Astrocyte of the cerebellum (primary cell): ENCODE data around the gene ISCA2.

Experiments
- DNase-seq: peaks from one replicate; pipeline ENCODE4 v3.0.0-alpha.2; 2011; ENCODE audit warnings: low read depth
- H3K4me3 ChIP-seq: 2 replicates; pipeline ENCODE4 v1.5.1; 2011; ENCODE audit warnings: mild to moderate bottlenecking, low read depth, low read length, moderate library complexity
- in situ Hi-C: cut with HindIII; loops from 2 replicates; pipeline ENCODE4 v1.10.0; 2017; ENCODE audit warnings: low sequenced_read_pairs
- TF ChIP-seq, protein P1 (sequence below): IDR thresholded peaks from 2 replicates; pipeline ENCODE4 v1.5.1; 2012; ENCODE audit warnings: low read length, low read depth, moderate library complexity, mild to moderate bottlenecking; ENCODE audit errors: missing control alignments

Gene ISCA2

DNA sequence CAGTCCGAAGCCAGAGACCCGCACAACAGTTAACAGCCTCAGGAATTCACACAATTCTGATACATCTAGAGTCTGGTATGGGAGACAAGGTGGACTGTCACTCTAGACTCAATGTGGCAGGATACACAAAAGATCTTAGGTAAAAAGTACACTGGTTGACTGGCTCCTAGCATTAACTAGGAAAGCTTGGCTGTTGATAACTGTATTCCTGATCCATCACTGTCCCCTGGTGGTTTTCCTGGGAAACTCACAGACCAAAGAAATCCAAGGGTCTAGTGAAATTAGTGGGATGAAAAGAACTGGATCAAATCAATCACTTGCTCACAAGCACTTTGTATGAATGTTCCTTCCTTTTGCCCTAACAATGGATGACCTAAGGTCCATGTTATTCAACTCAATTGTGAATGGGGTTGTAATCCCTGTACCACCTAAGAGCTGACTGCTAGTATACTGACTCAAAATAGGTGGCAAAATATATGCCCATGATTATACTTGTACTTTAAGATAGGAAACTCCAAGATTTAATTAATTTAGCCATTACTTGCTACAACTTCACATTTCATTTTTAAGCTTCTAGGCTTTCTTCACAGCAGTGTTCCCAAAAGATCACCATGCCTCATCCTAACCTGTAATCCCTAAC is 14.4 kb upstream of the ISCA2 start:
- DNase-seq = no peak
- TF ChIP-seq, protein P1, sequence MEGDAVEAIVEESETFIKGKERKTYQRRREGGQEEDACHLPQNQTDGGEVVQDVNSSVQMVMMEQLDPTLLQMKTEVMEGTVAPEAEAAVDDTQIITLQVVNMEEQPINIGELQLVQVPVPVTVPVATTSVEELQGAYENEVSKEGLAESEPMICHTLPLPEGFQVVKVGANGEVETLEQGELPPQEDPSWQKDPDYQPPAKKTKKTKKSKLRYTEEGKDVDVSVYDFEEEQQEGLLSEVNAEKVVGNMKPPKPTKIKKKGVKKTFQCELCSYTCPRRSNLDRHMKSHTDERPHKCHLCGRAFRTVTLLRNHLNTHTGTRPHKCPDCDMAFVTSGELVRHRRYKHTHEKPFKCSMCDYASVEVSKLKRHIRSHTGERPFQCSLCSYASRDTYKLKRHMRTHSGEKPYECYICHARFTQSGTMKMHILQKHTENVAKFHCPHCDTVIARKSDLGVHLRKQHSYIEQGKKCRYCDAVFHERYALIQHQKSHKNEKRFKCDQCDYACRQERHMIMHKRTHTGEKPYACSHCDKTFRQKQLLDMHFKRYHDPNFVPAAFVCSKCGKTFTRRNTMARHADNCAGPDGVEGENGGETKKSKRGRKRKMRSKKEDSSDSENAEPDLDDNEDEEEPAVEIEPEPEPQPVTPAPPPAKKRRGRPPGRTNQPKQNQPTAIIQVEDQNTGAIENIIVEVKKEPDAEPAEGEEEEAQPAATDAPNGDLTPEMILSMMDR = peak; percentile 82
- no peak overlapping the region for H3K4me3 ChIP-seq
- in situ Hi-C loops = no loop called here

DNA sequence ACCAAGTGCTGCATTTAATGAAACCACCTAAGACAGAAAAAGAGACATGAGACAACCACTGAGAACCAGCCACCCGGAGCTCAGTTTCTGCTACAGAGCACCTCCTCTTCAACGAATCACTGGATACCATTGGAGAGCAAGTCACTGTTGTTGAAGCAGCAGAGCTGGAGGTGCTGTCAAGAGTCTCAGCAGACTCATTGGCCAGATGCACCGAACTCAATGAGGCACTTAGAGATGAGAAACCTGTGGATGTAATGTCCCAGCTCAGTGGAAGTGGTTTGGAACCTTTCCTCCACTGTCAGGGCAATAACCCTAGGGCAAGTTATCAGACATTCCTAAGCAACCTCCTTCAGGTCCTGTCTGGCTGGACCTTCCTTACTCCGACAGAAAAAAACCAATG is 13.5 kb upstream of the ISCA2 start:
- no peak for DNase-seq
- TF ChIP-seq, protein P1 = no peak
- in situ Hi-C loops = no loop called here
- no peak overlapping the region for H3K4me3 ChIP-seq

DNA sequence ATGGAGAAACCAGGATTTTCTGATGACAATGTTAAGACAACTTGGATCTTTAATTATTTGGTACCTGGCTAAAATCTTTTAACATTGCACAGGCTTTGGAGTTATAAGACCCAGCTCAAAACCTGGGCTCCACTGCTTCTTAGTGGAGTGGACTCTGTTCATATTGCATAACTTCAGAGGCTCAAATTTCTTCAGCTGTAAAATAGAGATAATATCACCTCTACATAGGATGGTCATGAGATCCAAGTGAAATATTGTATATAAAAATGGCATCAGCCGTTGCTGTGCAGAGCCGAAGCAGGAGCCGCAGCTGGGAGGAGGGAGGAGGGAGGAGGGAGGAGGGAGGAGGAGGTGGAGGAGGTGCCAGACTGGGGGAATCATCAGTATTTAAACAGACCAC is 11.0 kb upstream of the ISCA2 start:
- DNase-seq = no peak
- in situ Hi-C loops = no loop called here
- H3K4me3 ChIP-seq = no peak overlapping the region
- TF ChIP-seq, protein P1 = no peak

DNA sequence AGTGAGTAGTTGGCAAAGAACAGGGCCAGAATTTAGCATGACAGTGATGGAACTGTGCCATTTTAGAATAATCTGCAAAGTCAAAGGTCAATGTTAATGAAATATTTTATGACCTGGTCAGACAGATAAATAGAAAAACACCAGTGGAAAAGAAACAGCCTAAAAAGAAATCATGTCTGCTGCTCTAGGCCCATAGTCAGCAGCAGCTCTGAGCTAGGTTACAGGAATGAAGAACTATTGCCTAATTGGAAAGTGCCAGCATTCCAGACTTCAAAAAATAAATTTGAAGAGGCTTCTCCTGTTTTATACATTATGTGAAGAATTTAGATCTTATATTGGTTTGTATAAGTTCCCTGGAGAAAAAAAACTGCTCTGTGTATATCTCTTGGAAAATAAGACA is 10.2 kb upstream of the ISCA2 start:
- no peak overlapping the region for H3K4me3 ChIP-seq
- TF ChIP-seq, protein P1 = no peak
- in situ Hi-C loops = no loop called here
- DNase-seq = no peak

DNA sequence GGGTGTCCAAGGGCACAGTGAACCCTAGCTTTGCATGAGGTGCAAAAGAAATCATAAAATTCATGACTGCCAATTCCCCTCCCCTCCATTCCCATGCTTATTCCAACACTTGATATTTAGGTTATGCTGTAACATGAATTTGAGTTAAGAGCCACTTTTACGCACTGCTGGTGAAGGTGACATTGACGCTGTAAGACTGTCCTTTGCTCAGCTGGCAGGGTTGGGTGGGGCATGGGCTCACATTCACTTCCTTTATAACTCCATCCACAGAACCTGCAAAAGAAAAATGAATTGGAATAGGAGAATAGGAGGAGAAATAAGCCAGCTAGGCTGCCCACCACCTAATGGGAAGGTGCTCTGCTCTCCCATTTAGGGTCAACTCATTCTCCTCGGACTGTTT is 7.4 kb upstream of the ISCA2 start:
- TF ChIP-seq, protein P1 = no peak
- no peak overlapping the region for H3K4me3 ChIP-seq
- in situ Hi-C loops = loop anchor here (5.0 kb wide), 1 partner anchor 89 kb away; no protein-coding TSS in a partner anchor
- DNase-seq = no peak

DNA sequence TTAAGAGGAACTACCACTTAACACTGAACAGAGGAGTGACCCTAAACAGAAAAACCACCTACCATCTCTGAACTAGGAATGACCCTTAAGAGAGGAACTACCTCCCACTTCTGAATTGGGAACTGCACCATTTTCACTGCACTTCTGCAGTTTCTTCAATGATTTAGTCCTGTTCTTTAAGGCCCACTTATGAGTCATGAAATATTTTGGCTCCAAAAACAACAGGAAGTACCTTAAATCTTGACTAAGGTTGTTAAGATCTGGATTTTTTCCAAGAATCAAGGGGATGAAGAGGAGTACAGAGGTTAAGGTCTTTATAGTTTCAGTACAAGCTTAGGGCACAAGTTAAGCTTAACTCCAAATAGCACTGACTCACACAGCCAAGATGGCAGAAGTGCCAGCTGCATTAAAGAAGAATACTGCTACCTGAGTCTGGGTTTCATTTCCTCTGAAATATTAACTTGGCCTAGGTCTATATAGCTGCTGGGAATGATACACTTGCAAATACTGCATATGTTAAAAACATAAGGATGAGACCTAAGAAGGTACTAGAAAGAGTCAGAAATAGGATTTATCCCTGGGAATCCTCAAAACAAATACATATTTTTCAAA is 4.7 kb upstream of the ISCA2 start:
- no peak overlapping the region for H3K4me3 ChIP-seq
- TF ChIP-seq, protein P1 = no peak
- peak; percentile 54 for DNase-seq
- in situ Hi-C loops = loop anchor here (5.0 kb wide), 1 partner anchor 92 kb away; no protein-coding TSS in a partner anchor
